ENCODE results near the gene FBXO27. TPM values are rescaled to one million over a fixed set of nuclear protein-coding genes. Genes with fewer than 3 reads are reported as not detected.

FBXO27 gene
- total RNA-seq, 4 donors from 2014 or later, result 12.0 to 37.9 (median 26.1) TPM

DNA sequence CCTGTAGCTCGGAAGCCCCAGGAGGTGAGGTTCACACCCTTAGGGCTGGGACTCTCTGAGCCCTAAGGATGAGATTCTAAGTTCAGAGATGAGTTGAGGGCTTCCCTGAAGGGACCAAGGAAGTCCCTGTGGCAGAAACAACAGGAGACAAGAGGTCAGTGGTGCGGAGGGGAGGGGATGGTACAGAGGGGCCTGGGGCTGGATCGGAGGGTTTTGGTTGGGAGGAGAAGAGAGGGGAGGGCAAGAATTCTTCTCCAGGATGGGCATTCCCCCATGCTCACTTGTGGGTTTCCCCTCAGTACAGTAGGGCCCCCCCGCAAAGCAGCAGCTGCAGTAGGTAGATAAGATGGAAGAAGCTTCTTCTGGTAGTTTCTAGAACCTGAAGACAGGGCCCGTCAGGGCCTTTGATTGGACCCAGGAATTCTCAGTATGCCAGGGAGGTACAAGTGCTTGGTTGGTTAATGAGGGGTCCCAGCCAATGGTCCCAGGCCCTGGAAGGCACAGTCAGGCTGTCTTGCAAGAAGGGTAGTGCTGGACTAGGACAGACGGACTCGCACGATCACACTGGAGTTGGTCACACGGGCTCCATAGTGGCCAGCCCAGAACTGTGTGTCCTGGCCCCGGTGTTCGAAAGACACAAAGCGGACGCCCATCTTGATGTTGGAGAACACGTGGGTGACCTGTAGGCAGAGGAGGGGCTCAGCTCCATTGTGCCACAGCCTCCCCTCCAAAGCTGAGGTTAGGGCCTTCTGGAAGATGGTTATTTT lies 7.3 kb downstream of the FBXO27 start:
- Histone ChIP-seq H3K9me3 (no peaks in the 10 kb centered on the region), H3K27me3 (no peaks in the 10 kb centered on the region), H3K4me3 (no peak overlapping the region), H3K27ac (no peak overlapping the region), H3K4me1 (no peaks in the 10 kb centered on the region), H3K36me3 (peaks cover 24% of the 10 kb centered on the region)
- WGBS, result 91% methylated on average over 10 of the region's 14 CpGs
- no peak for DNase-seq (ENCODE audit: low spot score in 2 of 2)
- TF ChIP-seq, protein P1, sequence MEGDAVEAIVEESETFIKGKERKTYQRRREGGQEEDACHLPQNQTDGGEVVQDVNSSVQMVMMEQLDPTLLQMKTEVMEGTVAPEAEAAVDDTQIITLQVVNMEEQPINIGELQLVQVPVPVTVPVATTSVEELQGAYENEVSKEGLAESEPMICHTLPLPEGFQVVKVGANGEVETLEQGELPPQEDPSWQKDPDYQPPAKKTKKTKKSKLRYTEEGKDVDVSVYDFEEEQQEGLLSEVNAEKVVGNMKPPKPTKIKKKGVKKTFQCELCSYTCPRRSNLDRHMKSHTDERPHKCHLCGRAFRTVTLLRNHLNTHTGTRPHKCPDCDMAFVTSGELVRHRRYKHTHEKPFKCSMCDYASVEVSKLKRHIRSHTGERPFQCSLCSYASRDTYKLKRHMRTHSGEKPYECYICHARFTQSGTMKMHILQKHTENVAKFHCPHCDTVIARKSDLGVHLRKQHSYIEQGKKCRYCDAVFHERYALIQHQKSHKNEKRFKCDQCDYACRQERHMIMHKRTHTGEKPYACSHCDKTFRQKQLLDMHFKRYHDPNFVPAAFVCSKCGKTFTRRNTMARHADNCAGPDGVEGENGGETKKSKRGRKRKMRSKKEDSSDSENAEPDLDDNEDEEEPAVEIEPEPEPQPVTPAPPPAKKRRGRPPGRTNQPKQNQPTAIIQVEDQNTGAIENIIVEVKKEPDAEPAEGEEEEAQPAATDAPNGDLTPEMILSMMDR (IDR thresholded peaks at IDR 0.05), result no peak
- TF ChIP-seq POLR2AphosphoS5 (IDR thresholded peaks at IDR 0.05) (no peak), EP300 (IDR thresholded peaks at IDR 0.05) (no peak), POLR2A (IDR thresholded peaks at IDR 0.05) (no peak)

DNA sequence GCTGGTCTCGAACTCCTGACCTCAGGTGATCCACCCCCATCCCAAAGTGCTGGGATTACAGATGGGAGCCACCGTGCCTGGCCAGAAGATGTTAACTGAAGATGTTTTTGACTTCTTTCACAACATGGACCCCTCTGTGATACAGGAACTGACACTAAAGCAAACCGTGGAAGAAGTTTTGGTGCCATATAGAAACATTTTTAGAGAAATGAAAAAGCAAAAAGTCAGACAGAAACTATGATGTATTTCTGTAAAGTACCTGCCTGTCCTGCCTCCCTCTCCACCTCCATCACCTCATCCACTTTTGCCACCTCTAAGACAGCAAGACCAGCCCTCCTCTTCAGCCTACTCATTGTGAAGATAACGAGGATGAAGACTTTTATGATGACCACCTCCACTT lies 11.3 kb downstream of the FBXO27 start:
- no peak for DNase-seq (ENCODE audit: low spot score in 2 of 2)
- Histone ChIP-seq H3K27ac (no peak overlapping the region), H3K36me3 (peaks cover 8% of the 10 kb centered on the region), H3K4me3 (no peak overlapping the region), H3K27me3 (no peaks in the 10 kb centered on the region), H3K9me3 (no peaks in the 10 kb centered on the region), H3K4me1 (no peaks in the 10 kb centered on the region)
- TF ChIP-seq, protein P1 (IDR thresholded peaks at IDR 0.05), result no peak
- TF ChIP-seq POLR2AphosphoS5 (IDR thresholded peaks at IDR 0.05), result no peak
- no peak for TF ChIP-seq EP300 (IDR thresholded peaks at IDR 0.05)
- TF ChIP-seq POLR2A (IDR thresholded peaks at IDR 0.05), result no peak
- 84% methylated on average over 4 of the region's 4 CpGs for WGBS

DNA sequence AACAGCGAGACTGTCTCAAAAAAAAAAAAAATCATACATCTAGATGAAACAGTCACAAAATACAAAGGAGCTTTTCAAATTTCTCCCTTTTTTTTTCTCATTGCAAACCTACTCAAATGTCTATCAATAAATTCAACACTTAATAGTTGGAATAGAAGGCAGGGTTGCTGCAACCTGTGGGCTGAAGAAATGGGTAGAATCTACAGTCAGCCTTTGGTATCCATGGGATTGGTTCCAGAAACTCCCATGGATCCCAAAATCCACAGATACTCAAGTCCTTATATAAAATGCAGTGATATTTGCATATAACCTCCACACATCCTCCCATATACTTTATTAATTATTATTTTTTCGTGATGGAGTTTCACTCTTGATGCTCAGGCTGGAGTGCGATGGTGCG lies 14.7 kb downstream of the FBXO27 start:
- 93% methylated on average over 4 of the region's 4 CpGs for WGBS
- no peak overlapping the region for H3K4me3 ChIP-seq
- no peaks in the 10 kb centered on the region for H3K27me3 ChIP-seq
- DNase-seq (ENCODE audit: low spot score in 2 of 2), result no peak
- TF ChIP-seq, protein P1 (IDR thresholded peaks at IDR 0.05), result no peak
- no peaks in the 10 kb centered on the region for H3K4me1 ChIP-seq
- H3K36me3 ChIP-seq, result no peaks in the 10 kb centered on the region
- no peak overlapping the region for H3K27ac ChIP-seq
- H3K9me3 ChIP-seq, result no peaks in the 10 kb centered on the region

DNA sequence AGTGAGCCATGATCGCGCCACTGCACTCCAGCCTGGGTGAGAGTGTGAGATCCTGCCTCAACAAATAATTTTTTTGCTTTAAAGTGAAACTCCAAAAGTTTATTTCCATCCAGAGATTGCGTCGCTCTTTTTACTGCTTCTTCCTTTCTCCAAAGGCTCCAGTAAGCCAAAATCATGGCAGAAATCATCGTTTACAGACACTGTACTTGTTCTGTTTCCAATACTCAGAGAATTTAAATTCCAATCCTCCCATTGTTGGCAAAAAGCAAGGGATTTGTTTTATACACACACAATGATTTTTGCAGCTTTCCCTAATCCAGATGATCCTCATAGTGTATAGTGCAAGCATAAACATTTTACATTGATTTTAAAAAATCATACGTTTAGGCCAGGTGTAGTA lies 15.3 kb downstream of the FBXO27 start:
- H3K36me3 ChIP-seq, result no peaks in the 10 kb centered on the region
- H3K4me1 ChIP-seq, result no peaks in the 10 kb centered on the region
- TF ChIP-seq POLR2AphosphoS5 (IDR thresholded peaks at IDR 0.05) (no peak), POLR2A (IDR thresholded peaks at IDR 0.05) (no peak), EP300 (IDR thresholded peaks at IDR 0.05) (no peak)
- TF ChIP-seq, protein P1 (IDR thresholded peaks at IDR 0.05), result no peak
- WGBS, result 64% methylated on average over 6 of the region's 6 CpGs
- DNase-seq (ENCODE audit: low spot score in 2 of 2), result no peak
- H3K27ac ChIP-seq, result no peak overlapping the region
- H3K4me3 ChIP-seq, result no peak overlapping the region
- H3K27me3 ChIP-seq, result no peaks in the 10 kb centered on the region
- no peaks in the 10 kb centered on the region for H3K9me3 ChIP-seq

DNA sequence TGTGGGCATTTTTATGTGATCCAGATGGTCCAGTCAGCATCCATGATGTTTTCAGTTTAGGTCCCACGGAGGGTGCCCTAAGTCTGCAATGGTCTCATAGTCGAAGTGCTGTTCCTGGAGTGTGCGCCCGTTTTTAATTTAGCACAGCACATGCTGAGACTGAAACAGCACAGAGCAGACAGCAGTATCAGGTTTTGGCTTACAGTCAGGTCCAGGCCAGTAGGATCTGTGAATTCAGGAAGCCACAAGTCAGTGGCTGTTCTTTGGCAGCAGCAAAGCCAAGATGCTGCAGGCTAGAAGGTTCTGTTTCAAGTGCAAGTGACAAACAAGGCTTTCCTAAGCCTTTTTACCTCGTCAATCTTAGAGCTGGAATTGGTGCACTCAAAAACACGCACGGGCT lies 18.3 kb downstream of the FBXO27 start:
- TF ChIP-seq EP300 (IDR thresholded peaks at IDR 0.05), result no peak
- no peak for TF ChIP-seq POLR2AphosphoS5 (IDR thresholded peaks at IDR 0.05)
- no peak for TF ChIP-seq POLR2A (IDR thresholded peaks at IDR 0.05)
- TF ChIP-seq, protein P1 (IDR thresholded peaks at IDR 0.05), result no peak
- Histone ChIP-seq H3K9me3 (no peaks in the 10 kb centered on the region), H3K4me3 (no peak overlapping the region), H3K27me3 (no peaks in the 10 kb centered on the region), H3K4me1 (no peaks in the 10 kb centered on the region), H3K27ac (no peak overlapping the region), H3K36me3 (no peaks in the 10 kb centered on the region)
- DNase-seq (ENCODE audit: low spot score in 2 of 2), result no peak
- 36% methylated on average over 6 of the region's 7 CpGs for WGBS
